GM23338 (cell line): ENCODE measurements around the gene SORCS2. TPM values are rescaled to one million over a fixed set of nuclear protein-coding genes. Genes with fewer than 3 reads are reported as not detected.

Experiments
- ATAC-seq: fragments of 200-7000 bp; cut with Tn5 transposase; 3 replicates; pipeline ENCODE4 v1.9.1; 2020
- DNase-seq: peaks from one replicate; pipeline ENCODE4 v3.0.0-alpha.2; 2015; ENCODE audit warnings: low spot score
- H2AFZ ChIP-seq: fragments of 200-600 bp; sonication (generic); 2 replicates; pipeline ENCODE4 v1.8.0; 2016; ENCODE audit warnings: antibody characterized with exemption, mild to moderate bottlenecking, moderate library complexity
- H3F3A ChIP-seq: fragments of 200-600 bp; sonication (generic); replicated peaks from 2 replicates; pipeline ENCODE4 v1.8.0; 2017; ENCODE audit warnings: antibody characterized with exemption, mixed run types, low read depth
- H3K27ac ChIP-seq: fragments of 200-600 bp; sonication (generic); 2 replicates; pipeline ENCODE4 v1.6.1; 2016; ENCODE audit warnings: low read depth
- H3K27me3 ChIP-seq: fragments of 200-600 bp; sonication (generic); 2 replicates; pipeline ENCODE4 v1.8.0; 2016; ENCODE audit warnings: mild to moderate bottlenecking, mixed run types, moderate library complexity; ENCODE audit not compliant: insufficient read depth
- H3K36me3 ChIP-seq: fragments of 200-600 bp; sonication (generic); 2 replicates; pipeline ENCODE4 v1.8.0; 2016; ENCODE audit warnings: mild to moderate bottlenecking; ENCODE audit not compliant: insufficient read depth
- H3K4me1 ChIP-seq: fragments of 200-600 bp; sonication (generic); 2 replicates; pipeline ENCODE4 v1.8.0; 2016; ENCODE audit warnings: mild to moderate bottlenecking, moderate library complexity; ENCODE audit not compliant: insufficient read depth
- H3K4me2 ChIP-seq: fragments of 200-600 bp; sonication (generic); 2 replicates; pipeline ENCODE4 v1.7.1; 2017; ENCODE audit warnings: mixed run types
- H3K4me3 ChIP-seq: fragments of 200-600 bp; sonication (generic); 2 replicates; pipeline ENCODE4 v1.6.1; 2016; ENCODE audit warnings: mixed run types
- H3K79me2 ChIP-seq: fragments of 200-600 bp; sonication (generic); replicated peaks from 2 replicates; pipeline ENCODE4 v1.8.0; 2017; ENCODE audit warnings: mild to moderate bottlenecking; ENCODE audit not compliant: insufficient read depth
- H3K9me2 ChIP-seq: fragments of 200-600 bp; sonication (generic); 2 replicates; pipeline ENCODE4 v1.8.0; 2017; ENCODE audit not compliant: insufficient read depth
- H4K20me1 ChIP-seq: fragments of 200-600 bp; sonication (generic); replicated peaks from 2 replicates; pipeline ENCODE4 v1.8.0; 2017; ENCODE audit warnings: mild to moderate bottlenecking; ENCODE audit not compliant: insufficient read depth
- H3K27ac Mint-ChIP-seq: 2 replicates; pipeline ENCODE4 v1.8.0; 2020; ENCODE audit warnings: inconsistent platforms, mild to moderate bottlenecking, moderate library complexity, mixed read lengths
- H3K27me3 Mint-ChIP-seq: 3 replicates; pipeline ENCODE4 v1.8.0; 2022; ENCODE audit warnings: low read depth, mild to moderate bottlenecking, moderate library complexity, mixed read lengths, inconsistent platforms; ENCODE audit not compliant: insufficient read depth, poor library complexity
- H3K36me3 Mint-ChIP-seq: 3 replicates; pipeline ENCODE4 v1.8.0; 2021; ENCODE audit warnings: low read depth, mild to moderate bottlenecking, inconsistent platforms, moderate library complexity, mixed read lengths
- H3K4me1 Mint-ChIP-seq: 3 replicates; pipeline ENCODE4 v1.8.0; 2020; ENCODE audit warnings: mild to moderate bottlenecking, inconsistent platforms, mixed read lengths
- H3K4me3 Mint-ChIP-seq: 3 replicates; pipeline ENCODE4 v1.8.0; 2021; ENCODE audit warnings: moderate library complexity, mild to moderate bottlenecking, inconsistent platforms, mixed read lengths
- H3K9me3 Mint-ChIP-seq: 3 replicates; pipeline ENCODE4 v1.8.0; 2020; ENCODE audit warnings: moderate library complexity, mild to moderate bottlenecking, inconsistent platforms, mixed read lengths
- CREB1 ChIP-seq: fragments of 250-450 bp; sonication (Bioruptor Pico); IDR thresholded peaks from 2 replicates; pipeline ENCODE4 v1.5.0; 2020; ENCODE audit warnings: low read depth, mild to moderate bottlenecking, moderate library complexity
- EZH2 ChIP-seq: fragments of 200-600 bp; sonication (generic); IDR thresholded peaks from one replicate; pipeline ENCODE4 v1.8.0; 2017; ENCODE audit warnings: antibody characterized with exemption, mild to moderate bottlenecking, low read depth; ENCODE audit not compliant: unreplicated experiment
- EZH2phosphoT487 ChIP-seq: fragments of 200-600 bp; sonication (generic); IDR thresholded peaks from one replicate; pipeline ENCODE4 v1.8.1; 2018; ENCODE audit warnings: antibody characterized with exemption; ENCODE audit not compliant: unreplicated experiment
- JUNB ChIP-seq: IDR thresholded peaks from one replicate; pipeline ENCODE4 v1.6.1; 2016; ENCODE audit warnings: antibody characterized with exemption; ENCODE audit not compliant: unreplicated experiment
- NANOG ChIP-seq: IDR thresholded peaks from 2 replicates; pipeline ENCODE4 v1.6.1; 2016; ENCODE audit warnings: antibody characterized with exemption, borderline replicate concordance
- POLR2AphosphoS5 ChIP-seq: IDR thresholded peaks from 2 replicates; pipeline ENCODE4 v1.6.1; 2016; ENCODE audit warnings: antibody characterized with exemption, low read depth
- STAT1 ChIP-seq: IDR thresholded peaks from one replicate; pipeline ENCODE4 v1.6.1; 2016; ENCODE audit warnings: antibody characterized with exemption; ENCODE audit not compliant: unreplicated experiment
- ZNF114 ChIP-seq: fragments of 250-450 bp; sonication (Bioruptor Pico); IDR thresholded peaks from 2 replicates; pipeline ENCODE4 v1.5.0; 2020; ENCODE audit warnings: mild to moderate bottlenecking, moderate library complexity
- polyA plus RNA-seq: library from polyadenylated mRNA; unstranded; fragments of >200 nt; fragmentation: Nextera tagmentation; extraction: Ambion mirVana; gene quantifications from 2 replicates; pipeline ENCODE4 v1.2.1, GENCODE V29; 2016
- total RNA-seq: library from RNA; depleted of rRNA; stranded (reverse); fragments of >200 nt; shearing (Covaris generic); gene quantifications from 2 replicates; pipeline ENCODE4 v1.2.3, GENCODE V29; 2014
- TF ChIP-seq, protein P1 (sequence below): IDR thresholded peaks from one replicate; pipeline ENCODE4 v1.6.1; 2018; ENCODE audit warnings: antibody characterized with exemption; ENCODE audit not compliant: unreplicated experiment
- TF ChIP-seq, protein P2 (sequence below), 2 experiments: fragments of 200-600 bp in 1 of 2; sonication (generic) in 1 of 2; conservative IDR thresholded peaks; 2 replicates each; pipeline versions ENCODE4 v1.5.1 to v1.6.1; 2016 to 2017; ENCODE audit warnings: antibody characterized with exemption in 2 of 2, low read depth in 2 of 2, mild to moderate bottlenecking in 2 of 2, moderate library complexity in 1 of 2
- TF ChIP-seq, protein P3 (sequence below): IDR thresholded peaks from 2 replicates; pipeline ENCODE4 v1.6.1; 2016; ENCODE audit warnings: antibody characterized with exemption

SORCS2 gene
- total and polyA plus RNA-seq, 2 experiments from 2014 or later: 0.47 to 2.4 TPM

DNA sequence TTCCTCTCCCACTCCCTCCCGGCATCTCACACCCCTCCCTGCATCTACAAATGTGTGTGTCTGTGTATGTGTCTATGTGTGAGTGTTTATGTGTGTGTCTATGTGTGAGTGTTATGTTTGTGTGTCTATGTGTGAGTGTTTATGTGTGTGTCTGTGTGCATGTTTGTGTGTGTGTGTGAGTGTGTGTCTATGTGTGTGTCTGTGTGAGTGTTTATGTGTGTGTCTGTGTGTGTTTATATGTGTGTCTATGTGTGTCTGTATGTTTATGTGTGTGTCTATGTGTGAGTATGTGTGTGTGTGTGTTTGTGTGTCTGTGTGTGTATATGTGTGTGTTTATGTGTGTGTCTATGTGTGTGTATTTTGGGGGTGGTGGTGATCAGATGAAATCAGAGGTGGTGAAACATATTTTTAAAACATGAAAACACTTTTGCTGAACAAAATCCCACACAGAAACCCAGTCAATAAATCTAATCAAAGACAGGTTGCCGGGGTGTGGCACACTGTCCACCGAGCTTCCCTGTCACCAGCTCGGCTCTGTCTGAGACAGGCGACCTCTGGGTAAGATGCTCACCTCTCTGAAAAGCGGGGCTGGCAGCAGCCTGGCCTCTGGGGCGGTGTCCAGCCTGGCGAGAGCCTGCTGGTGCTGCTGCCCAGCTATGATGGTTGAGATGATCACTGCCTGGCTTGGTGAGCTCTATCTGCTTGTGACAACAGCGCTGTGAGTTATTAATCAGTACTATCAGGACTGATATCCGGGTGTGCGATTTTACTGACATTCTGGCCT is 429.1 kb downstream of the SORCS2 start:
- Mint-ChIP-seq H3K36me3 (no peaks in the 10 kb centered on the region), H3K9me3 (no peaks in the 10 kb centered on the region), H3K27ac (no peak overlapping the region), H3K4me1 (no peaks in the 10 kb centered on the region; the same call in 2 of the 3 replicates), H3K4me3 (no peak overlapping the region), H3K27me3 (peaks cover 9% of the 10 kb centered on the region)
- Histone ChIP-seq H3K27ac (no peak overlapping the region), H4K20me1 (no peaks in the 10 kb centered on the region), H3K27me3 (no peaks in the 10 kb centered on the region), H3K9me2 (no peaks in the 10 kb centered on the region; the same call in 1 of the 2 replicates), H3K36me3 (no peaks in the 10 kb centered on the region), H2AFZ (no peak overlapping the region), H3K4me2 (no peak overlapping the region), H3K4me3 (no peak overlapping the region), H3K79me2 (no peaks in the 10 kb centered on the region), H3F3A (no peaks in the 10 kb centered on the region), H3K4me1 (no peaks in the 10 kb centered on the region)
- DNase-seq (no peak), ATAC-seq (no peak)
- TF ChIP-seq ZNF114 (CRISPR knock-in tag) (no peak), STAT1 (no peak), EZH2 (no peak), NANOG (no peak)
- TF ChIP-seq, protein P1, sequence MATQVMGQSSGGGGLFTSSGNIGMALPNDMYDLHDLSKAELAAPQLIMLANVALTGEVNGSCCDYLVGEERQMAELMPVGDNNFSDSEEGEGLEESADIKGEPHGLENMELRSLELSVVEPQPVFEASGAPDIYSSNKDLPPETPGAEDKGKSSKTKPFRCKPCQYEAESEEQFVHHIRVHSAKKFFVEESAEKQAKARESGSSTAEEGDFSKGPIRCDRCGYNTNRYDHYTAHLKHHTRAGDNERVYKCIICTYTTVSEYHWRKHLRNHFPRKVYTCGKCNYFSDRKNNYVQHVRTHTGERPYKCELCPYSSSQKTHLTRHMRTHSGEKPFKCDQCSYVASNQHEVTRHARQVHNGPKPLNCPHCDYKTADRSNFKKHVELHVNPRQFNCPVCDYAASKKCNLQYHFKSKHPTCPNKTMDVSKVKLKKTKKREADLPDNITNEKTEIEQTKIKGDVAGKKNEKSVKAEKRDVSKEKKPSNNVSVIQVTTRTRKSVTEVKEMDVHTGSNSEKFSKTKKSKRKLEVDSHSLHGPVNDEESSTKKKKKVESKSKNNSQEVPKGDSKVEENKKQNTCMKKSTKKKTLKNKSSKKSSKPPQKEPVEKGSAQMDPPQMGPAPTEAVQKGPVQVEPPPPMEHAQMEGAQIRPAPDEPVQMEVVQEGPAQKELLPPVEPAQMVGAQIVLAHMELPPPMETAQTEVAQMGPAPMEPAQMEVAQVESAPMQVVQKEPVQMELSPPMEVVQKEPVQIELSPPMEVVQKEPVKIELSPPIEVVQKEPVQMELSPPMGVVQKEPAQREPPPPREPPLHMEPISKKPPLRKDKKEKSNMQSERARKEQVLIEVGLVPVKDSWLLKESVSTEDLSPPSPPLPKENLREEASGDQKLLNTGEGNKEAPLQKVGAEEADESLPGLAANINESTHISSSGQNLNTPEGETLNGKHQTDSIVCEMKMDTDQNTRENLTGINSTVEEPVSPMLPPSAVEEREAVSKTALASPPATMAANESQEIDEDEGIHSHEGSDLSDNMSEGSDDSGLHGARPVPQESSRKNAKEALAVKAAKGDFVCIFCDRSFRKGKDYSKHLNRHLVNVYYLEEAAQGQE: no peak

DNA sequence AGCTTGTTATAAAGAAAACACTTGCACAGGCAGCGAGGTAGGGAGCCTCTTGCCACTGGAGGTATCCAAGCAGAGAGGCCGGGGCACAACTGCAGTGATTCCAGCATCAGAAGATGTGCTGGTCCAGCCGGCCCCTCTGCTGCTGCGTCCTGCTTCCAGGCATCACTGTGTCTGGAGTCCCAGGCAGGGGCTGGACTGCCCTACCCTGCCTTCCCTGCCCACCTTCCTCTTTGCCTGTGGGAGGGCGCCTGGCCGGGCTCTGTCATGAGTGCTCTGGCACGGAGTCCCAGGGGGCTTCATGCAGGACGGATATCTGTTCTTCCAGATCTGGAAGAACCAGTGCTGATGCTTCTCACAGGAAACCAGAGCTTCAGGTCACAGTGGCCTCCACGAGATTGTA is 430.0 kb downstream of the SORCS2 start:
- Mint-ChIP-seq H3K27ac (no peak overlapping the region), H3K4me3 (no peak overlapping the region), H3K4me1 (no peaks in the 10 kb centered on the region; the same call in 2 of the 3 replicates), H3K27me3 (peaks cover 10% of the 10 kb centered on the region), H3K9me3 (no peaks in the 10 kb centered on the region), H3K36me3 (no peaks in the 10 kb centered on the region)
- Histone ChIP-seq H3K4me1 (no peaks in the 10 kb centered on the region), H3K36me3 (no peaks in the 10 kb centered on the region), H2AFZ (no peak overlapping the region), H3K27ac (no peak overlapping the region), H3F3A (no peaks in the 10 kb centered on the region), H3K4me3 (no peak overlapping the region), H3K79me2 (no peaks in the 10 kb centered on the region), H3K4me2 (no peak overlapping the region), H4K20me1 (no peaks in the 10 kb centered on the region), H3K27me3 (no peaks in the 10 kb centered on the region), H3K9me2 (no peaks in the 10 kb centered on the region; the same call in 1 of the 2 replicates)
- ATAC-seq (no peak), DNase-seq (no peak)
- TF ChIP-seq STAT1: no peak
- TF ChIP-seq, protein P2, sequence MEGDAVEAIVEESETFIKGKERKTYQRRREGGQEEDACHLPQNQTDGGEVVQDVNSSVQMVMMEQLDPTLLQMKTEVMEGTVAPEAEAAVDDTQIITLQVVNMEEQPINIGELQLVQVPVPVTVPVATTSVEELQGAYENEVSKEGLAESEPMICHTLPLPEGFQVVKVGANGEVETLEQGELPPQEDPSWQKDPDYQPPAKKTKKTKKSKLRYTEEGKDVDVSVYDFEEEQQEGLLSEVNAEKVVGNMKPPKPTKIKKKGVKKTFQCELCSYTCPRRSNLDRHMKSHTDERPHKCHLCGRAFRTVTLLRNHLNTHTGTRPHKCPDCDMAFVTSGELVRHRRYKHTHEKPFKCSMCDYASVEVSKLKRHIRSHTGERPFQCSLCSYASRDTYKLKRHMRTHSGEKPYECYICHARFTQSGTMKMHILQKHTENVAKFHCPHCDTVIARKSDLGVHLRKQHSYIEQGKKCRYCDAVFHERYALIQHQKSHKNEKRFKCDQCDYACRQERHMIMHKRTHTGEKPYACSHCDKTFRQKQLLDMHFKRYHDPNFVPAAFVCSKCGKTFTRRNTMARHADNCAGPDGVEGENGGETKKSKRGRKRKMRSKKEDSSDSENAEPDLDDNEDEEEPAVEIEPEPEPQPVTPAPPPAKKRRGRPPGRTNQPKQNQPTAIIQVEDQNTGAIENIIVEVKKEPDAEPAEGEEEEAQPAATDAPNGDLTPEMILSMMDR (conservative IDR thresholded peaks at IDR 0.05; ENCODE audit: low read depth in 2 of 2): no peak
- TF ChIP-seq JUNB: no peak
- TF ChIP-seq EZH2: no peak
- no peak for TF ChIP-seq EZH2phosphoT487
- TF ChIP-seq, protein P1: no peak
- no peak for TF ChIP-seq NANOG
- TF ChIP-seq, protein P3, sequence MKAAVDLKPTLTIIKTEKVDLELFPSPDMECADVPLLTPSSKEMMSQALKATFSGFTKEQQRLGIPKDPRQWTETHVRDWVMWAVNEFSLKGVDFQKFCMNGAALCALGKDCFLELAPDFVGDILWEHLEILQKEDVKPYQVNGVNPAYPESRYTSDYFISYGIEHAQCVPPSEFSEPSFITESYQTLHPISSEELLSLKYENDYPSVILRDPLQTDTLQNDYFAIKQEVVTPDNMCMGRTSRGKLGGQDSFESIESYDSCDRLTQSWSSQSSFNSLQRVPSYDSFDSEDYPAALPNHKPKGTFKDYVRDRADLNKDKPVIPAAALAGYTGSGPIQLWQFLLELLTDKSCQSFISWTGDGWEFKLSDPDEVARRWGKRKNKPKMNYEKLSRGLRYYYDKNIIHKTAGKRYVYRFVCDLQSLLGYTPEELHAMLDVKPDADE: no peak
- no peak for TF ChIP-seq POLR2AphosphoS5
- no peak for TF ChIP-seq ZNF114 (CRISPR knock-in tag)
- TF ChIP-seq CREB1 (CRISPR knock-in tag): no peak
